Measurements from ENCODE around the gene LCAT.

- TF ChIP-seq CTCF (IDR thresholded peaks at IDR 0.05; ENCODE audit: insufficient read depth, low read length) (no peak), POLR2AphosphoS5 (IDR thresholded peaks at IDR 0.05; ENCODE audit: low read depth) (no peak)
Observed at GRCh38 chr16:67963292-67963661, 19.4 kb upstream of the LCAT start.
